MM.1S (cell line): ENCODE measurements around the gene DCST1.

Source experiments
- EZH2 ChIP-seq: fragments of 300-600 bp; sonication (generic); optimal IDR thresholded peaks from 2 replicates; pipeline ENCODE3; 2017; ENCODE audit warnings: low read depth, mild to moderate bottlenecking, antibody characterized with exemption, low read length, mixed read lengths
- EZH2phosphoT487 ChIP-seq: fragments of 300-600 bp; sonication (generic); IDR thresholded peaks from 2 replicates; pipeline ENCODE4 v1.6.1; 2018; ENCODE audit warnings: antibody characterized with exemption, low read length
- TF ChIP-seq, protein P1 (sequence below): fragments of 300-600 bp; sonication (generic); IDR thresholded peaks from 2 replicates; pipeline ENCODE4 v1.5.1; 2016; ENCODE audit warnings: antibody characterized with exemption, low read length, mixed read lengths

DNA sequence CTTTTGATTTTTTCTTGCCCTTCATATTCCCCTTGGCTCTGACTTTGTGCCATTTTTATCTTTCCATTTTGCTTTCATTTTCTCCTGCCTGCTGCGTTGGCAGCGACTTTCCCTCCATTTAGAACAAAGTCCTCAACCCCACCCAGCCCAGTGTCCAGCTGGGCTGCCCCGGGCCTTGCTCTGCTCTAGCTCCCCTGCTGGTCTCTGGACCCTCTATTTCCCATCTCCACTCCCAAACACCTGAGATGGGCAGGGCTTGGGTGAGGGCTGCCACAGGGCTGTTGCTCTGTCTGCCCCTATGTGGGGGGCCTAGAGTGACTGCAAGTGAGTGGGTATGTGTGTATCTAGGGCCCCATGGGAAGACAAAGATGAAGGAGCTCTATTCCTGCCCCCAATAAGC, 10.2 kb downstream of the DCST1 start:
- TF ChIP-seq, protein P1, sequence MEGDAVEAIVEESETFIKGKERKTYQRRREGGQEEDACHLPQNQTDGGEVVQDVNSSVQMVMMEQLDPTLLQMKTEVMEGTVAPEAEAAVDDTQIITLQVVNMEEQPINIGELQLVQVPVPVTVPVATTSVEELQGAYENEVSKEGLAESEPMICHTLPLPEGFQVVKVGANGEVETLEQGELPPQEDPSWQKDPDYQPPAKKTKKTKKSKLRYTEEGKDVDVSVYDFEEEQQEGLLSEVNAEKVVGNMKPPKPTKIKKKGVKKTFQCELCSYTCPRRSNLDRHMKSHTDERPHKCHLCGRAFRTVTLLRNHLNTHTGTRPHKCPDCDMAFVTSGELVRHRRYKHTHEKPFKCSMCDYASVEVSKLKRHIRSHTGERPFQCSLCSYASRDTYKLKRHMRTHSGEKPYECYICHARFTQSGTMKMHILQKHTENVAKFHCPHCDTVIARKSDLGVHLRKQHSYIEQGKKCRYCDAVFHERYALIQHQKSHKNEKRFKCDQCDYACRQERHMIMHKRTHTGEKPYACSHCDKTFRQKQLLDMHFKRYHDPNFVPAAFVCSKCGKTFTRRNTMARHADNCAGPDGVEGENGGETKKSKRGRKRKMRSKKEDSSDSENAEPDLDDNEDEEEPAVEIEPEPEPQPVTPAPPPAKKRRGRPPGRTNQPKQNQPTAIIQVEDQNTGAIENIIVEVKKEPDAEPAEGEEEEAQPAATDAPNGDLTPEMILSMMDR, result no peak; the same call in 1 of the 2 replicates
- TF ChIP-seq EZH2 (no peak), EZH2phosphoT487 (no peak)
